Thyroid gland (tissue), 4 donors: Measurements from ENCODE around the gene CHRNB2. TPM values are rescaled to one million over a fixed set of nuclear protein-coding genes. Genes with fewer than 3 reads are reported as not detected.

Experiments used
- DNase-seq, 2 donors: peaks; one replicate each; pipeline ENCODE4 v3.0.0-alpha.2; 2019
- H3K27ac ChIP-seq, 3 donors: fragments of 200-600 bp; sonication (generic); 1 replicate in 2 of 3; 2 replicates in 1 of 3; pipeline ENCODE4 v1.5.1; 2016 to 2019; ENCODE audit warnings: mild to moderate bottlenecking in 1 of 3, moderate library complexity in 1 of 3
- H3K27me3 ChIP-seq: fragments of 200-600 bp; sonication (generic); one replicate; pipeline ENCODE4 v1.5.1; 2019
- H3K36me3 ChIP-seq, 2 donors: fragments of 200-600 bp; sonication (generic); one replicate each; pipeline ENCODE4 v1.5.1; 2016 to 2019
- H3K4me1 ChIP-seq, 2 donors: fragments of 200-600 bp; sonication (generic); one replicate each; pipeline ENCODE4 v1.5.1; 2017 to 2019
- H3K4me3 ChIP-seq, 3 donors: fragments of 200-600 bp; sonication (generic); replicated peaks in 1 of 3; 1 replicate in 2 of 3; 2 replicates in 1 of 3; pipeline ENCODE4 v1.5.1; 2016; ENCODE audit warnings: mild to moderate bottlenecking in 1 of 3
- H3K9me3 ChIP-seq: fragments of 200-600 bp; sonication (generic); one replicate; pipeline ENCODE4 v1.5.1; 2017
- CTCF ChIP-seq, 6 experiments: fragments of 200-600 bp in 3 of 6; fragments of 450-650 bp in 3 of 6; sonication (generic) in 3 of 6; IDR thresholded peaks; one replicate each; pipeline ENCODE4 v1.5.1; 2016 to 2019; ENCODE audit warnings: antibody characterized with exemption in 6 of 6, mild to moderate bottlenecking in 2 of 6, inconsistent platforms in 1 of 6, moderate library complexity in 1 of 6
- POLR2A ChIP-seq, 2 donors: fragments of 450-650 bp; IDR thresholded peaks; one replicate each; pipeline ENCODE4 v1.6.1; 2017; ENCODE audit warnings: antibody characterized with exemption in 2 of 2, mild to moderate bottlenecking in 2 of 2, moderate library complexity in 1 of 2
- WGBS, 2 donors: methylation state at CpG; one replicate each; pipeline ENCODE4 v1.1.5; 2017; 5-methylcytosine and 5-hydroxymethylcytosine counted together
- intact Hi-C: fragments of 100-400 bp; cut with DNase I; formaldehyde crosslinking; loops from one replicate; pipeline ENCODE4 v1.15.1; 2023
- total RNA-seq, 4 donors: library from RNA; depleted of rRNA; stranded (reverse); fragments of >200 nt; gene quantifications; one replicate each; pipeline ENCODE4 v1.2.3, GENCODE V29; 2016

The CHRNB2 gene
- total RNA-seq, 4 donors from 2014 or later = 0.73 TPM; not detected in 3

GRCh38 chr1:154574716-154575115 is 7.1 kb downstream of the CHRNB2 start:
- TF ChIP-seq CTCF (IDR thresholded peaks at IDR 0.05) (no peak), POLR2A (IDR thresholded peaks at IDR 0.05) (no peak)
- 17 to 21% methylated on average over 7 of the region's 7 CpGs for WGBS, 2 donors
- intact Hi-C loops = no loop called here

GRCh38 chr1:154575147-154575927 is 7.8 kb downstream of the CHRNB2 start:
- intact Hi-C loops = no loop called here
- WGBS, 2 donors = 73 to 78% methylated on average over 10 of the region's 10 CpGs

More at GRCh38 chr1:154574716-154575115, 7.1 kb downstream of the CHRNB2 start:
- Histone ChIP-seq H3K4me3 (no peak overlapping the region), H3K27me3 (no peaks in the 10 kb centered on the region), H3K9me3 (no peaks in the 10 kb centered on the region), H3K4me1 (no peaks in the 10 kb centered on the region), H3K36me3 (peaks cover 0 to 7% of the 10 kb centered on the region in 2 donors), H3K27ac (no peak overlapping the region)
- no peak for DNase-seq

GRCh38 chr1:154575951-154576566 is 8.5 kb downstream of the CHRNB2 start:
- peaks cover 13 to 20% of the 10 kb centered on the region in 2 donors for H3K36me3 ChIP-seq
- intact Hi-C loops = no loop called here
- TF ChIP-seq CTCF (IDR thresholded peaks at IDR 0.05) (no peak), POLR2A (IDR thresholded peaks at IDR 0.05) (no peak)
- no peaks in the 10 kb centered on the region for H3K9me3 ChIP-seq
- H3K27me3 ChIP-seq = no peaks in the 10 kb centered on the region
- WGBS, 2 donors = 78 to 87% methylated on average over 6 to 8 of the region's 8 CpGs
- no peak overlapping the region for H3K27ac ChIP-seq
- H3K4me1 ChIP-seq = no peaks in the 10 kb centered on the region
- no peak overlapping the region for H3K4me3 ChIP-seq
- no peak for DNase-seq

More at GRCh38 chr1:154575147-154575927, 7.8 kb downstream of the CHRNB2 start:
- TF ChIP-seq CTCF (IDR thresholded peaks at IDR 0.05) (no peak), POLR2A (IDR thresholded peaks at IDR 0.05) (no peak)
- peaks cover 6 to 13% of the 10 kb centered on the region in 2 donors for H3K36me3 ChIP-seq
- no peak overlapping the region for H3K27ac ChIP-seq
- H3K4me1 ChIP-seq = no peaks in the 10 kb centered on the region
- no peaks in the 10 kb centered on the region for H3K27me3 ChIP-seq
- no peak for DNase-seq
- no peaks in the 10 kb centered on the region for H3K9me3 ChIP-seq
- no peak overlapping the region for H3K4me3 ChIP-seq

GRCh38 chr1:154577346-154578057 is 9.9 kb downstream of the CHRNB2 start:
- Histone ChIP-seq H3K9me3 (no peaks in the 10 kb centered on the region), H3K4me1 (no peaks in the 10 kb centered on the region), H3K4me3 (no peak overlapping the region), H3K36me3 (peaks cover 25 to 32% of the 10 kb centered on the region in 2 donors), H3K27me3 (no peaks in the 10 kb centered on the region), H3K27ac (no peak overlapping the region)
- no peak for DNase-seq
- intact Hi-C loops = no loop called here
- TF ChIP-seq CTCF (IDR thresholded peaks at IDR 0.05) (no peak), POLR2A (IDR thresholded peaks at IDR 0.05) (no peak)
- 73 to 78% methylated on average over 7 of the region's 7 CpGs for WGBS, 2 donors
